ENCODE data around the gene DBNL.
A peak's percentile ranks its signal among the peaks of the same experiment; 100 is the strongest.

The DBNL gene

DNA sequence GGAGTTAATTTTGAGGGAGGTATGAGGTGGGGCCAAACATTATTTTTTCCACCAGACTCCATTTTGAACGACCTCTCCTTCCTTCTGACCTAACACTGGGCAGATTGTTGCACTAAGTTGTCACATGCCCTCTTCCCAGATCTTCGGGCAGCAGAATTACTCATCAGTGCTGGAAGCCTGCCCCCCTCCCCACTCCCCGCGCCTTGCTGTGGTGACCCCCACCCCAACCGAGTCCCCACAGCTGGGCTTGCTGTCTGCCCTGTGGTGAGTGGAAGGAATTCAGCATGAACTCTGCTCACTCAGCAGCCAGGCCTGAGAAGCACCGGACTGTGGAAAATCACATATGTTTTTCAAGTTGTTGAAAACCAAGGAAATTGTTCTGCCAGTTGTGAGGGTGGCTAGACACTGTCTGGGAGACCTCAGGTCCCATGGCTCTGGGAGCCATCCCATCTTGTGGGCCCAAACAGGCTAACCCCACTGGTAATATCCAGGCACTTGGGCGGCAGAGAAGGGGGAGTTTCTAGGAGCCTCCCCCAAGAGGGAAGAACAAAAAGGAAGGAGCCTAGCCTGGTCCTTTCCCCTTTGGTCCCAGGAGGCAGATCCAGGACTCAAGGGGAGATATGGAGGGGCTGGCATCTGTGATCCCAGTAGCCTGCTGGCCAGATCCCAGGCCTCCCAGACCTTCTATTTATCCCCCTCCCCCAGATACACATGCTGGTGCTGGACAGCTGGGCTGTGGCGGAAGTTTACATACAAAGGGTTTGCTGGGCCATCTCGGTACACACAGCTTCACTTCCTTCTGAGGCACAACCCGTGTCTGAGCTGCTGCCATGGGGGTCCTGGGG is 56.2 kb downstream of the DBNL start:
- no peak for DNase-seq

DNA sequence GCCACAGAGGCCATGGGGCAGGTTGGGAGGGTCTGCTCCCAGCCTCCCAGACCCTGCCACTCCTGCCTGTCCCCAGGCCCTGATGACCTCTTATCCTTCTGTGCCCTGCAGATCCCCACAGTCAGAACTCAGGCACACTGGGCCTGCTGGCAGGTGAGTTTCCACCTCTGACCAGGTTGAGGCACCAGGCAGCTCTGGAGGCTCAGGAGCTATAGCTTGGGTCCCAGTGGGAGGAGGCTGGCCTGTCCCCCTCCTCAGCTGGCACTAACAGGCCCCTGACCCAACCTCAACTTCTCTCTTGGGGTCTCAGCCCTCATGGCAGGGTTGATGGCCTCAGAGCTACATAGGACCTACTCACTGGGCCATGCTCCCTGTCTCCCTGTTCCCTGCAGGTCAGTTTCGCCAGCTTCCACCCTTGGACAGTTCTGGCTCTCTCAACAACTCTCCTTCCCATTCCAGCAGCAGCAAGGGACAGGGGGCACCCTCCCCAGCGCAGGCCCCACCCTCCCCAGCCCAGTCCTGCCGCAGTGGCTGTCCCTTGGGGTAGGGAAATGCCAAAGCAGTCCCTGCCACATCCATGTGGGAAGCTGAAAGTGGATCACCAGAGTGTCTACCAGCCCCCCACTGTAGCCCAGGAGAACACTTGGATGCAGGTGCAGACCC is 56.9 kb downstream of the DBNL start:
- no peak for DNase-seq

DNA sequence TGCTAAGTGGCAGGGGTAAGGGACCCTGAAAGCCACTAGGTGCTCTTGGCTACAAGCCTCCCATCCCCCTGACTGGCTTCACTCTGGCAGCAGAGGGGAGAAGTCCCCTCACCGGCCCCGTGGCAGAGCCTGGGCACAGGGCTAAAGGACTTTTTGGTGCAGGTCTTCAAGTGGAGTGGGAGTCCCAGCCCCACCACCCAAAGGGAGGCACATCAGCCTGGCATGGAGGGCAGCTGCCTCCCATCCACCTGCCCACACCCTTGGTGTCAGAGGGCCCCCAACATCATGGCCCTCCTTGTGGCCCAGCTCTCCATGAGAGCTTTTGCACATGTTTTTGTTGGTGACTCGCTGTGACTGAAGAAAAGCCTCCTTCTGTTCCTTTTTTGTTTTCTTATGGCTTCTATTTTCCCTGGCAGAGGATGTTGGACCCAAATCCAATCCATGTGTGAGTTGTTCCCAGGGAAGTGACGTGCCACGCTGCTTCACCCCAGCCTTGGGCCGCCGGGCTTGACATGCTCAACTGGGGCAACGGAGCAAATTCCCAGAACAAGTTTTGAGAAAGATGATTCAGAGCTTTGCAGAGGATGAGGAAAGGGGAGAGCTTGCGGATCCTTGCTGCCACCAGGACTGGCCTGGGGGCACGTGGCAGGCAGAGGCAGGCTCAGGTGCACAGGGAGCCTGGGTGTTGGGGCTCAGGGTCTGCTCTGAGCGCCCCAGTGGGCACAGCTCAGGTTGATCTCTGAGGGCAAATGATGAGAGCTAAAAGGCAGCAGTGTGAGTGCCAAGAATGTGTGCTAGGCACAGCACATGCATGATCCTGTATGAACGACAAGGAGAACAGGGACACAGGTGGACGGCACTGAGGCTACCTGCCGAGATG is 57.7 kb downstream of the DBNL start:
- DNase-seq = no peak

DNA sequence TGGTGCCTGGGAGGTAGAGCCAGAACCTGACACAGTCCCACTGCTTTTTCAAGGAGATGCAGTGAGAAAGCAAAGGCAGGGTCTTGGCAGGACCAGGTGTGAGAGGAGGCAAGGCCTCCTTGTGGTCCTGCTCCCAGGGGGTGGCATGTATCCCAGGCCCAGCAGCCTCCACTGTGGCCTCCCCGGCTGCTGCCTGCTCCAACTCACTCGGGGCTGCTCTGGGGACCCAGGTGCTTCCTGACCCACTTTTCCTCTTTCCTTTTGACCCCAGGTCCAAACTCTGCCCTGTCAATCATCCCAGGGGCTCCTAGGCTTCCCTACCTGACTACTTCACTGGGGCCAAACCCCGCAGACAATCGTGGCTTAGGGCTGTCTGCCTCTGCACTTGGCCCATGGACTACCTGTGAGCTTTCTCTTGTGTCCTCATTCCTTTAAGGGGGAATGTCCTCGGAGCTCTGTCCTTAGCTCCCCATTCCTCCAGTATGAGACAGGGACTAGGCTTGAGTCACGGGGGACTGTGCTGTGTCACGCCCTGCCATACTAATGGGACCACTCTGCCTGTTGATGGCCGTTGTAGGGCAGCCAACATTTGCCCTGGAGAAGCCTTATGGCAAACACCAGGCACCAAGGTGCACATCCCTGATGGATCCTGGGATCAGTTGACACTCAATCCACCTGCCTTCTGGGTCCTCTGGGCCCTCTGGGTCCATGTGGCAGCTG is 58.5 kb downstream of the DBNL start:
- DNase-seq = no peak

DNA sequence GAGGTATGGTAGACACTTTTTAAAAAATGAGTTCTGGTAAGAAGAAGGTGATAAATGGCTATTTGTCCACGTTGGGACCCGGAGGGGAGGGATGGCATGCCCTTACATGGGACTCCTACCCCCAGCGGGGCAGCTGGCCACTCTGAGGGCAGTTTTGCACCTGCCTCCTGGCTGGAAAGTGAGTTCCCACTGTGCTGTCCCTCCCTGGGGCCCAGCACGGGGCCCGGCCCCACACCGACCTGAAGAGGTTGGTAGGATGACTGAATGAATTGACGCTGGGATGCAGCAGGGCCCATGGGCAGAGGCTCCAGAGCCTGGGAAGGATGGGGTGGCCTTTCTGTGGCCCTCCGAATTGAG is 59.0 kb downstream of the DBNL start:
- no peak for DNase-seq

DNA sequence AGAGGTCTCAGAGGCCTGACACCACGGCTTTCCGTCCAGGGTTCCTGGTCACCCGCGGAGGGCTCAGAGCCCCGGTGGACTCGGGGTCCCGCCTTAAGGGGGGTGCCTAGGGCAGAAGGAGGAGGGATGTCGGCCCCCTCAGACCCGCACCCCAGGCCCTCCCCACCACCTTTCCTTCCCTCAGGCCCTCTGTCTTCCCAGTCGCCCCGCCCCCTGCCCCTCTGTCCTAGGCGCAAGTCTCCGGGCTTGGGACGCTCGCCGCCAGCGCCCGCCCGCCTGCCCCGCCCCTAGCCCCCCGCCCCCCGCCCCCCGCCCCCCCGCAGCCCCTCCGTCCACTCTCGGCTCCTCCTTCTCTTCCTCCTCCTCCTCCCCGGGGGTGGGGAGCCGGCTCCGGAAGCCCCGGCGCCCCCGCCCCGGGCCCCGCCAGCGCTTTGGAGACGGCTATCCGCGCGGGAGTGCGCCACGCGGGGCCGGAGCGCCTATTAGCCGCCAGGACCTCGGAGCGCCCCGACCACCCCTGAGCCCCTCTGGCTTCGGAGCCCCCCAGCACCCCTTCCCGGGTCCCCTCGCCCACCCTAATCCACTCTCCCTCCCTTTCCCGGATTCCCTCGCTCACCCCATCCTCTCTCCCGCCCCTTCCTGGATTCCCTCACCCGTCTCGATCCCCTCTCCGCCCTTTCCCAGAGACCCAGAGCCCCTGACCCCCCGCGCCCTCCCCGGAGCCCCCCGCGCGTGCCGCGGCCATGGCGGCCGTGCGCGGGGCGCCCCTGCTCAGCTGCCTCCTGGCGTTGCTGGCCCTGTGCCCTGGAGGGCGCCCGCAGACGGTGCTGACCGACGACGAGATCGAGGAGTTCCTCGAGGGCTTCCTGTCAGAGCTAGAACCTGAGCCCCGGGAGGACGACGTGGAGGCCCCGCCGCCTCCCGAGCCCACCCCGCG is 59.7 kb downstream of the DBNL start, which contains the start of gene AEBP1:
Gene AEBP1 (plus strand): TSS at position 423 of the 937 bp plus-strand sequence. CDS start 321 bp downstream, at position 744.
- DNase-seq = peak; percentile 52

DNA sequence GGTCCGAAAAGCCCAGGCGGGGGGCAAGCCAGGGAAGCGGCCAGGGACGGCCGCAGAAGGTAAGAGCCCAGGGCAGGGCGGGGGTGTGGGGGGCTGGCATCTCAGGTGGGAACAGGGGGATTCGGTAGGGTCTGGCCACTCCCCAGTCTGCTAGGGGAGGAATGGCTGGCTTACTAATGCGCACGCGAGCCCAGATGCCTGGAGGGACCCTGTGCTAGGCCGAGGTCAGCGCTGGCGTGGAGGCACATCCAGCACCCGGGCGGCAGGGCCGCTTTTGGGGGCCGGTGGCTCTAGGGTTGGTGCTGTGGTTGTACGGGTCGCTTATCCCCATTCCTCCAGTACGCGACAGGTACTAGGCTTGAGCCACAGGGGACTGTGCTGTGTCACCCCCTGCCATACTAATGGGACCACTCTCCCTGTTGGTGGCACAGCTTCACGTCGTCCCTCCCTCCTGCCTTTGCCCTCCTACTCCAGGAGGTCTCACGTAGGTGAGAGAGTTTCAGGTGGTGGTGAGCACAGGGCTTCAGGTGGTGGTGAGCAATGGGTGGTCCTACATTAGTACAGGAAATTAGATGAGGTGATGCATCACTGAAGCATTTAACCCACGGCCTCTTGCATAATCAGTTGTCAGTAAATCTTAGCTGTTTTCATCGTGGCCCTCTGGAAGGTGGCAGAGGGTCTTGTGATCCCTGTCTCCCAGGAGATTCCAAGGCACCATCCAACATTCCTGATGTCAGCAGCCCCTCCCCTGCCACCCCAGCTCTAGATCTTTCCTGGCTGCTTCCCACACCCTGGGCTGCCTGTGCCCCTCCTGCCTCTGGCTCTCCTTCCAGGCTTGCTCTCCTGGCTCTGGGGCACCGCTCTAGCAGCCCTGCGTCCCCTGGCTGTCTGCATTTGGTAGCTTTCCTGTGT is 60.6 kb downstream of the DBNL start:
- no peak for DNase-seq

DNA sequence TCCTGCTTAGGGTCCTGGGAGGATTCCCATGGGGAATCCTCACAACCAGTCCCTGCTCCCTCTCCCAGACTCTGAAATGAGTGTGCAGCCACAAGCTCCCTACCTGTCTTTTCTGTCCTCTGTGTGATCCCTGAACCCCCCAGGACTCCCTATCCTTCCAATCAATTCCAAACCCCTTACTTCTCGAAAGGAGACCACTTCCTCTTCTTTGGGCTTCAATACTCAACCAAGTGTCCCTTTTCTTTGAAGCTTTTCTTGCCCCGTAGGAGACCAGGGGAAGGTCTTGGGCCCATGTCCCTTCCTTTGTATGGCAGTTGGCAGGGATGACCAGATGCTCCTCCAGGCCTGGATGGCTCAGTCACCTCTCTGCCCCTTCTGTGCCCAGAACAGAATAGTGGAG is 61.3 kb downstream of the DBNL start:
- DNase-seq = no peak

DNA sequence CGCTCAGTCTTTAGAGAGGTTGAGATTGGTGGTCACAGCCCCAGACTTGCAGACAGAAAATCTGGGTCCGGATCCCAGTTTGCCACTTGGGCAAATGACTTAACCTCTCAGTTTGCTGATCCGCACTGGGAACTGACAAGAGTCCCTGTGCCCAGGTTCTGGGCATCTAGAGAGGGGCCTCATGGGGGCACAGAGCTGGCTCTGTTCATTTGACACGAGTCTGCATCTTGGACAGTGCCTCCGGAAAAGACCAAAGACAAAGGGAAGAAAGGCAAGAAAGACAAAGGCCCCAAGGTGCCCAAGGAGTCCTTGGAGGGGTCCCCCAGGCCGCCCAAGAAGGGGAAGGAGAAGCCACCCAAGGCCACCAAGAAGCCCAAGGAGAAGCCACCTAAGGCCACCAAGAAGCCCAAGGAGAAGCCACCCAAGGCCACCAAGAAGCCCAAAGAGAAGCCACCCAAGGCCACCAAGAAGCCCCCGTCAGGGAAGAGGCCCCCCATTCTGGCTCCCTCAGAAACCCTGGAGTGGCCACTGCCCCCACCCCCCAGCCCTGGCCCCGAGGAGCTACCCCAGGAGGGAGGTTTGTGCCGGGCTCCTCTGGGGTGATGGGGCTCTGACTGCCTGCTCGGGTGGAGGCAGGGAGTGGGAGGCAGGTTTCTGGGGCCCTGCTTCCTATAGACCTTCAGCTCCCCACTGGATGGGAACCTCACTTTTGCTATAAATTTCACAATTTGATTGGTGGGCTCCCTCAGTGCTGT is 62.0 kb downstream of the DBNL start:
- no peak for DNase-seq

DNA sequence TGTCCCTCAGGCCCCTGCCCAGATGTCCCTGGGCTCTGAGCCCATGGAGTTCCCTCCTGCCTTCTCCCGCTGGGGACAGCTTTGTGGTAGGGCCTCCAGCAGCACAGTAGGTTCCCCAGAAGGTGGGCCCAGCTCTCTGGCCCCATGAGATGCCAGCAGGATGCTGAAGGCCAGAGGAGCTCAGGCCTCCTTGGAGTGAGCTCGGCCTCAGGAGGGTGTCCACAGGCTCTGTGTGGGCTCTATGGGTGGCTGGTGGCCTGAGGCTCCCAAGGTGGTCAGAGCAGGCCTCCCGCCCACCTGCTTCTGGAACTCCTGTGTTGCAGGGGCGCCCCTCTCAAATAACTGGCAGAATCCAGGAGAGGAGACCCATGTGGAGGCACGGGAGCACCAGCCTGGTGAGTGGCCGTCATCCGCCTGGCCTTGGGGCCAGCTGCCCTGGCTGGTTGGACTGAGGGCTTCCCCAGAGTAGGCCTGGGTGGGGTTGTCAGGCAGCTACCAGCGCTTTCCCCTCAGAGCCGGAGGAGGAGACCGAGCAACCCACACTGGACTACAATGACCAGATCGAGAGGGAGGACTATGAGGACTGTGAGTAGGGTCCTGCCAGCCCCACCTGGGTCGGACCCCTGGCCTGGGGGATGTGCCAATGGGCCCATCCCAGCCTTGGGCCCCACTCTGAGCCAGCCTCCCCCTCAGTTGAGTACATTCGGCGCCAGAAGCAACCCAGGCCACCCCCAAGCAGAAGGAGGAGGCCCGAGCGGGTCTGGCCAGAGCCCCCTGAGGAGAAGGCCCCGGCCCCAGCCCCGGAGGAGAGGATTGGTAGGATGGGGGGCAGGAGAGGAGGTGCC is 62.8 kb downstream of the DBNL start:
- no peak for DNase-seq

DNA sequence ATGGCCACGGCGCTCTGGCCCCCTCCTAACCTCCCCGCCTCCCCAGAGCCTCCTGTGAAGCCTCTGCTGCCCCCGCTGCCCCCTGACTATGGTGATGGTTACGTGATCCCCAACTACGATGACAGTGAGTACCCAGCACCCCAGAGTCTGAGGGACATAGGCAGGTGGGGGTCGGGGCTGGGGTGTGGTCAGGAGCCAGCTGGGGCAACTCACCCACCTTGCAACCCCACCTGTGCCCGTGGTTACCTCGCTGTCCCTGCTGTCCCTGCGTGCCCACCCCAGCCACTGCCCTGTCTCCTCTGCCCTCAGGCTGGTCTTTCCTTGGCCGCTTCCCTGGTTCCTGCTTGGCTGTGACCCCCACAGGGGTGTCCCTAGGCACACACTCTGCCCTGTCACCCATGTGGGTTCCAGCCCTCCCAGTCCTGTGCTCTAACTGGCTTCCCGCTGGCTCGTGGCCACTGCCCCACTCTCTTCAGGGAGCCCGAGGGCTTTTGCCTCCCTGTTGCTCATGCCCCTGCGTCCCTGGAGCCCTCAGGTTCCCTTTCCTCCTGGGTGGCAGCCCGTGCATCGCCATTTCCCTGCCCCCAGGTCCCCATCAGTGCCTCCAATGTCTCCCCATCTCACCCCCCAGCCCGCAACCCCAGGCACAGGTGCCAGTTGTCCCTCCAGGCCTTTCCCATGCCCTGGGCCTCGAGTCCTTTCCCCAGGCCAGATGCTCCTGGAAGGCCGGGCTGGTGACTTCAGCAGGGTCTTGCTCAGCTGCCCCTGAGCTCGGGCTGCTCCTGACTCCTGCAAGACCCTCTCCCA is 63.7 kb downstream of the DBNL start:
- no peak for DNase-seq

DNA sequence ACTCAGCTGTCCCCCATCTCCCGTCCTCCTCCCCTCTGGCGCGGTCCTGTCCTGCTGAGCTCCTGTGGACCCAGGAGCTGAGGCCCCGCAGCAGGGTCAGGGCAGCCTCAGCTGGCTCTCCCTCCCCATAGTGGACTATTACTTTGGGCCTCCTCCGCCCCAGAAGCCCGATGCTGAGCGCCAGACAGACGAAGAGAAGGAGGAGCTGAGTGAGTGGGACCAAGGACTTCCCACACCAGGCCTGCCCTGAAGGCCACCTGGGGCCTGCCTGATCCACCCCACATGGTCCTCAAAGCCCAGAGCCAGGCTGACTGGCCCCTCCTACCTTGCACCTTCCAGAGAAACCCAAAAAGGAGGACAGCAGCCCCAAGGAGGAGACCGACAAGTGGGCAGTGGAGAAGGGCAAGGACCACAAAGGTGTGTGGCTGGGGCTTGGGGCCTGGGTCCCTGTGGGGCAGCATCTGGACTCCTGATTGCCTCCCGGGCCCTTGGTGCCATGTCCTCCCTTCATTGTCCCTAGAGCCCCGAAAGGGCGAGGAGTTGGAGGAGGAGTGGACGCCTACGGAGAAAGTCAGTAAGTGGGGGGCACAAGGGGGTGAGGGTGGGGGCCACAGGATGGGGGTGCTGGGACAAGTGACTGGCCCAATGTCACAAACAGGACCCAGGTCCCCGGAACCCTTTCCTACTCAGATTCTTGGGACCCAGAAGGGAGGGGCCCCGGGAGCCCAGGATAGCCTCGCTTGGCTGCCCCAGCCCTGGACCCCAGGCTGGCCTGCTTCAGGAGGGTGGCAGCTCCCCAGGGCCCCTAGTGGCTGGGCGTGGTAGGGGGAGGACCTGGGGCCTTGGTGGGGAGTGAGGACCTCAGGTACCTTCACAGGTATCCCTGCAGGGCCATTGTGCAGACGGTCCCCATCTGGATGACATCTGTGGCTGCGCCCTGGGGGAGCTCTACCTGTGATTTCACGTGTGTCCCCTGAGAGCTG is 64.6 kb downstream of the DBNL start:
- DNase-seq = no peak

DNA sequence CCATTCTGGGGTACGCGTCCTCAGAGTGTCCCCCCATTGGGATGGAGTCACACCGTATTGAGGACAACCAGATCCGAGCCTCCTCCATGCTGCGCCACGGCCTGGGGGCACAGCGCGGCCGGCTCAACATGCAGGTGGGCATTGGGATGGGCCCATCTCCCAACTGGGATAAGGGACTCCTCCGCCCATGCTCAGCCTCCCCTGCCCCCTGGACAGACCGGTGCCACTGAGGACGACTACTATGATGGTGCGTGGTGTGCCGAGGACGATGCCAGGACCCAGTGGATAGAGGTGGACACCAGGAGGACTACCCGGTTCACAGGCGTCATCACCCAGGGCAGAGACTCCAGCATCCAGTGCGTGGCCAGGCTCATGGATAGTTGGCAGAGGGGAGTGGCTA is 65.5 kb downstream of the DBNL start:
- no peak for DNase-seq

DNA sequence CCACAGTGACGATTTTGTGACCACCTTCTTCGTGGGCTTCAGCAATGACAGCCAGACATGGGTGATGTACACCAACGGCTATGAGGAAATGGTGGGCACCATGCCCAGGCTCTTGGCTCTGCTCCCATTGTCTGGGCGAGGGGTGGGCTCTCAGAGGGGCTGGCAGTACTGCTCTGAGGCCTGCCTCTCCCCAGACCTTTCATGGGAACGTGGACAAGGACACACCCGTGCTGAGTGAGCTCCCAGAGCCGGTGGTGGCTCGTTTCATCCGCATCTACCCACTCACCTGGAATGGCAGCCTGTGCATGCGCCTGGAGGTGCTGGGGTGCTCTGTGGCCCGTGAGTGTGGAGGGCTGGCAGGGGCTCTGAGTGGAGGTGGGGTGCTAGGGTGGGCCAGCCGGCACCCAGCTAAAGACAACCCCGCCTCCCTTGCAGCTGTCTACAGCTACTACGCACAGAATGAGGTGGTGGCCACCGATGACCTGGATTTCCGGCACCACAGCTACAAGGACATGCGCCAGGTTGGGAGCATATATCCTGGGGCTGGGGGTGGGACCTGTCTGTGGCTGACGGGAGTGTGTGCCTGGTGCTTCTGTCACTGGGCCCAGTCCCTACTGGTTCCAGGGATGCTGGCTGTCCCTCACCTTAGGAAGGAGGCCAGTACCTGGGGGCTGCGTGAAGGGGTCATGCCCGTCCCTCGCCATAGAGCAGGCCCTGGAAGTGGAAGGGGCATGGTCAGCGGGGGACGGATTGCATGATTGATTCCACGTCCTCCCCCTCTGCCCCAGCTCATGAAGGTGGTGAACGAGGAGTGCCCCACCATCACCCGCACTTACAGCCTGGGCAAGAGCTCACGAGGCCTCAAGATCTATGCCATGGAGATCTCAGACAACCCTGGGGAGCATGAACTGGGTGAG is 66.5 kb downstream of the DBNL start:
- DNase-seq = no peak

Data from stimulated activated CD8-positive, alpha-beta memory T cell treated with anti-CD3 and anti-CD28 coated beads, Interleukin-4, amount 100 ng/mL, for 48 hours (primary cell).